Ovary (tissue), 9 donors: ENCODE data around the gene LGALSL. TPM values are rescaled to one million over a fixed set of nuclear protein-coding genes. Genes with fewer than 3 reads are reported as not detected.

Experiments
- DNase-seq, 5 donors: peaks; one replicate each; pipeline ENCODE4 v3.0.0-alpha.2; 2019 to 2020
- H3K27ac ChIP-seq, 2 donors: fragments of 200-600 bp; one replicate each; pipeline versions ENCODE4 v1.5.1 to v1.8.0; 2019 to 2022
- H3K27me3 ChIP-seq: fragments of 200-600 bp; one replicate; pipeline ENCODE4 v1.8.0; 2022
- H3K36me3 ChIP-seq: fragments of 200-600 bp; sonication (generic); one replicate; pipeline ENCODE4 v1.5.1; 2019
- H3K4me1 ChIP-seq: one replicate; pipeline ENCODE4 v1.8.1; 2013; ENCODE audit warnings: mild to moderate bottlenecking, moderate library complexity; ENCODE audit not compliant: insufficient read depth
- H3K4me3 ChIP-seq: fragments of 200-600 bp; sonication (generic); one replicate; pipeline ENCODE4 v1.5.1; 2017
- H3K9me3 ChIP-seq, 2 donors: fragments of 200-600 bp in 1 of 2; sonication (generic) in 1 of 2; one replicate each; pipeline versions ENCODE4 v1.5.1 to v1.8.1; 2013 to 2019; ENCODE audit warnings: mild to moderate bottlenecking in 1 of 2, moderate library complexity in 1 of 2
- EP300 ChIP-seq: sonication (generic); formaldehyde crosslinking; IDR thresholded peaks from one replicate; pipeline ENCODE4 v1.6.1; 2017; ENCODE audit warnings: antibody characterized with exemption
- POLR2A ChIP-seq: fragments of 450-650 bp; IDR thresholded peaks from one replicate; pipeline ENCODE4 v1.6.1; 2017; ENCODE audit warnings: antibody characterized with exemption, mild to moderate bottlenecking, moderate library complexity
- WGBS, 3 donors: extraction: QIAGEN DNeasy Blood & Tissue Kit in 1 of 3; methylation state at CpG; one replicate each; pipeline versions ENCODE4 v1.1.5 to v1.1.7; 2013 to 2017; 5-methylcytosine and 5-hydroxymethylcytosine counted together
- intact Hi-C, 4 donors: fragments of 100-400 bp; cut with DNase I; formaldehyde crosslinking; loops; one replicate each; pipeline versions ENCODE4 v1.11.0 to v1.15.1; 2022 to 2023
- polyA plus RNA-seq, 2 donors: library from polyadenylated mRNA; stranded (reverse); fragments of 200-250 nt in 1 of 2; fragments of 350-450 nt in 1 of 2; fragmentation: Illumina TruSeq in 1 of 2; extraction: RNeasy Lipid Tissue Mini Kit (QIAGEN cat#74804) in 1 of 2; gene quantifications; one replicate each; pipeline ENCODE4 v1.2.3, GENCODE V29; 2013 to 2014
- total RNA-seq, 7 donors: library from RNA; depleted of rRNA in 2 of 7; stranded (reverse); fragments of >200 nt in 2 of 7; fragmentation: NEBNext Ultra II Directional in 3 of 7; extraction: Animal tissue kit (Norgen Biotek cat#: 25700) in 3 of 7; gene quantifications; one replicate each; pipeline versions ENCODE4 v1.1.0 to v1.2.4, GENCODE V29; 2016 to 2023
- TF ChIP-seq, protein P1 (sequence below), 3 donors: fragments of 450-650 bp in 2 of 3; fragments of 200-600 bp in 1 of 3; IDR thresholded peaks; one replicate each; pipeline versions ENCODE4 v1.5.1 to v1.8.0; 2016 to 2022; ENCODE audit warnings: antibody characterized with exemption in 3 of 3, mild to moderate bottlenecking in 1 of 3
- donor health status: DM: no; HTN: no; CAD: no; lungs with moderate emphysema.
- donor health status: DM: no; HTN: no; CAD: no.
- donor health status: Bipolar disorder and iron deficiency.
- donor health status: DM: yes; HTN: yes; CAD: no.
- donor health status: DM: no; HTN: no; CAD: no.
- donor health status: DM: yes; HTN: yes; CAD: no.

Gene LGALSL
- total and polyA plus RNA-seq, 9 donors: 6.8 to 22.0 (median 15.5) TPM

DNA sequence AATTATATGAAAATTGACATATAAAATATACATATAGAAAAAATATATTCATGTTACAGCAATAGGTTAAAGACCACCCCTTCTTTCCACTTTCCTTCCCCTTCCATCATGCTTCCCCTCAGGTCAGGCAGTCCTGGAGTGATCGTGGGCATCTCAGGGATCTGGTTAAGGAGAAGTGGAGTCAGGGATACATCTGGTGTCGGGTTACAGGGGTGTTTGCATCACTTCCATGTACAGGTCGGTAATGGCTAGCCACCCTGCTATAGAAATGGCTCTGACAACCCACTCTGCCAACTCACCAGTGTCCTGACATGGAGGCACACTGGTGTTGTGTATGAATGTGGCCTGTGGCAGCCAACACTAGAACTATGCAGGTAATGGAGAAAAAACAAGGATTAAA is 36.3 kb upstream of the LGALSL start:
- intact Hi-C loops: no loop called here
- Histone ChIP-seq H3K36me3 (no peaks in the 10 kb centered on the region), H3K4me3 (no peak overlapping the region), H3K4me1 (no peaks in the 10 kb centered on the region), H3K27me3 (no peaks in the 10 kb centered on the region), H3K27ac (no peak overlapping the region), H3K9me3 (no peaks in the 10 kb centered on the region)
- TF ChIP-seq, protein P1, sequence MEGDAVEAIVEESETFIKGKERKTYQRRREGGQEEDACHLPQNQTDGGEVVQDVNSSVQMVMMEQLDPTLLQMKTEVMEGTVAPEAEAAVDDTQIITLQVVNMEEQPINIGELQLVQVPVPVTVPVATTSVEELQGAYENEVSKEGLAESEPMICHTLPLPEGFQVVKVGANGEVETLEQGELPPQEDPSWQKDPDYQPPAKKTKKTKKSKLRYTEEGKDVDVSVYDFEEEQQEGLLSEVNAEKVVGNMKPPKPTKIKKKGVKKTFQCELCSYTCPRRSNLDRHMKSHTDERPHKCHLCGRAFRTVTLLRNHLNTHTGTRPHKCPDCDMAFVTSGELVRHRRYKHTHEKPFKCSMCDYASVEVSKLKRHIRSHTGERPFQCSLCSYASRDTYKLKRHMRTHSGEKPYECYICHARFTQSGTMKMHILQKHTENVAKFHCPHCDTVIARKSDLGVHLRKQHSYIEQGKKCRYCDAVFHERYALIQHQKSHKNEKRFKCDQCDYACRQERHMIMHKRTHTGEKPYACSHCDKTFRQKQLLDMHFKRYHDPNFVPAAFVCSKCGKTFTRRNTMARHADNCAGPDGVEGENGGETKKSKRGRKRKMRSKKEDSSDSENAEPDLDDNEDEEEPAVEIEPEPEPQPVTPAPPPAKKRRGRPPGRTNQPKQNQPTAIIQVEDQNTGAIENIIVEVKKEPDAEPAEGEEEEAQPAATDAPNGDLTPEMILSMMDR (IDR thresholded peaks at IDR 0.05): no peak
- TF ChIP-seq POLR2A (no peak), EP300 (no peak)
- WGBS, 3 donors: 58 to 74% (median 69%) methylated on average over 3 of the region's 3 CpGs
- no peak for DNase-seq

- no peaks in the 10 kb centered on the region for H3K9me3 ChIP-seq
- H3K4me3 ChIP-seq: no peak overlapping the region
- H3K27me3 ChIP-seq: no peaks in the 10 kb centered on the region
- no peaks in the 10 kb centered on the region for H3K36me3 ChIP-seq
- no peak for DNase-seq
- WGBS, 3 donors: 94 to 96% (median 94%) methylated on average over 2 of the region's 2 CpGs
- no peak overlapping the region for H3K27ac ChIP-seq
- H3K4me1 ChIP-seq: no peaks in the 10 kb centered on the region
- TF ChIP-seq EP300 (no peak), POLR2A (no peak)
- TF ChIP-seq, protein P1 (IDR thresholded peaks at IDR 0.05): no peak
- intact Hi-C loops: no loop called here
These were observed 34.3 kb upstream of the LGALSL start for GRCh38 chr2:64419596-64420165.

DNA sequence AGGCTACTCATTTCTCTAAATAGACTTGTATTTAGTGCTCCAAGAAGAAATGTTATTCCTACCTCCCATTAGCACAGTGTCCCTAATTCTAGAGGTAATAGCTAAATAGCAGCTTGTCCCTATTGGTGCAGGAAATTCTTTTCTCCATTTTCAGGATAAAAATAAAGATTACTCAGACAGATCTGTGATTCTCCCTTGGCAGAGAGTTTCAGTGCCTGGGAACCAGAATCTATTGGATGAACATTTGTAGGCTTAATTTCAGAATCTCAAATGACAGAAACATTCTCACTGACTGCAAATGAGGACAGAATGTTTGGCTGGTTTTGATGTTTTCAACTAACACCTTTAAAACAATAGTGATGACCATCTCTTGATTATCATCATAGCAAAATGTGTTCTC is 33.3 kb upstream of the LGALSL start:
- intact Hi-C loops: no loop called here
- H3K4me3 ChIP-seq: no peak overlapping the region
- H3K36me3 ChIP-seq: no peaks in the 10 kb centered on the region
- H3K27ac ChIP-seq: no peak overlapping the region
- no peak for DNase-seq
- TF ChIP-seq EP300 (no peak), POLR2A (no peak)
- TF ChIP-seq, protein P1 (IDR thresholded peaks at IDR 0.05): no peak
- H3K27me3 ChIP-seq: no peaks in the 10 kb centered on the region
- no peaks in the 10 kb centered on the region for H3K4me1 ChIP-seq
- H3K9me3 ChIP-seq: no peaks in the 10 kb centered on the region

- Histone ChIP-seq H3K4me3 (no peak overlapping the region), H3K9me3 (no peaks in the 10 kb centered on the region), H3K36me3 (no peaks in the 10 kb centered on the region), H3K4me1 (no peaks in the 10 kb centered on the region), H3K27me3 (no peaks in the 10 kb centered on the region), H3K27ac (no peak overlapping the region)
- DNase-seq: no peak
- WGBS, 3 donors: 90 to 97% (median 94%) methylated on average over 5 of the region's 5 CpGs
- no peak for TF ChIP-seq POLR2A
- TF ChIP-seq EP300: no peak
- TF ChIP-seq, protein P1 (IDR thresholded peaks at IDR 0.05): no peak
- intact Hi-C loops: no loop called here
These were observed 32.8 kb upstream of the LGALSL start for GRCh38 chr2:64421201-64421600.
